Endodermal cell (in vitro differentiated cells): ENCODE measurements around the gene THOP1. TPM values are rescaled to one million over a fixed set of nuclear protein-coding genes. Genes with fewer than 3 reads are reported as not detected.

Experiments used
- DNase-seq: peaks from one replicate; pipeline ENCODE4 v3.0.0-alpha.2; 2017
- H3K27ac ChIP-seq: 2 replicates; pipeline ENCODE4 v1.5.1; 2013; ENCODE audit warnings: mild to moderate bottlenecking, low read depth, low read length, moderate library complexity
- H3K27me3 ChIP-seq: 2 replicates; pipeline ENCODE4 v1.6.1; 2013; ENCODE audit warnings: mild to moderate bottlenecking, low read length, moderate library complexity; ENCODE audit not compliant: insufficient read depth, control insufficient read depth, poor library complexity, severe bottlenecking
- H3K36me3 ChIP-seq: 2 replicates; pipeline ENCODE4 v1.7.0; 2013; ENCODE audit warnings: mild to moderate bottlenecking, low read length, moderate library complexity; ENCODE audit not compliant: control insufficient read depth, insufficient read depth
- H3K4me1 ChIP-seq: one replicate; pipeline ENCODE4 v1.7.0; 2013; ENCODE audit warnings: low read length; ENCODE audit not compliant: control insufficient read depth, insufficient read depth
- H3K4me3 ChIP-seq: 2 replicates; pipeline ENCODE4 v1.5.1; 2013; ENCODE audit warnings: mild to moderate bottlenecking, low read length, moderate library complexity
- H3K9ac ChIP-seq: 2 replicates; pipeline ENCODE4 v1.6.1; 2013; ENCODE audit warnings: mild to moderate bottlenecking, low read length, moderate library complexity; ENCODE audit not compliant: poor library complexity, severe bottlenecking; ENCODE audit errors: extremely low read depth
- H3K9me3 ChIP-seq: 2 replicates; pipeline ENCODE4 v1.6.1; 2013; ENCODE audit warnings: mild to moderate bottlenecking, low read length, moderate library complexity; ENCODE audit not compliant: control insufficient read depth
- H3K27ac Mint-ChIP-seq: 2 replicates; pipeline ENCODE4 v1.8.0; 2020; ENCODE audit warnings: mixed read lengths
- H3K27me3 Mint-ChIP-seq: 2 replicates; pipeline ENCODE4 v1.8.0; 2021; ENCODE audit warnings: mild to moderate bottlenecking, mixed read lengths; ENCODE audit not compliant: insufficient read depth
- H3K36me3 Mint-ChIP-seq: 2 replicates; pipeline ENCODE4 v1.8.0; 2020; ENCODE audit warnings: low read depth, mixed read lengths
- H3K4me1 Mint-ChIP-seq: 2 replicates; pipeline ENCODE4 v1.8.0; 2020; ENCODE audit warnings: mixed read lengths
- H3K4me3 Mint-ChIP-seq: 2 replicates; pipeline ENCODE4 v1.8.0; 2020; ENCODE audit warnings: mild to moderate bottlenecking, moderate library complexity, mixed read lengths
- H3K9me3 Mint-ChIP-seq: 2 replicates; pipeline ENCODE4 v1.8.0; 2020; ENCODE audit warnings: mild to moderate bottlenecking, mixed read lengths
- WGBS, 2 experiments: methylation state at CpG; one replicate each; pipeline versions ENCODE4 v1.1.5 to v1.1.7; 2013; ENCODE audit warnings: missing lambda C conversion rate in 2 of 2, mixed read lengths in 1 of 2; ENCODE audit not compliant: insufficient coverage in 1 of 2, insufficient read length in 1 of 2; 5-methylcytosine and 5-hydroxymethylcytosine counted together
- total RNA-seq, 2 donors: library from RNA; stranded (reverse); fragmentation: NEBNext Ultra II Directional in 1 of 2; extraction: Animal tissue kit (Norgen Biotek cat#: 25700) in 1 of 2; gene quantifications; 2 replicates in 1 of 2; 3 replicates in 1 of 2; pipeline ENCODE4 v1.2.1, GENCODE V29; 2021
- TF ChIP-seq, protein P1 (sequence below): fragments of 200-600 bp; sonication (generic); conservative IDR thresholded peaks from 2 replicates; pipeline ENCODE4 v1.5.0; 2021; ENCODE audit warnings: antibody characterized with exemption, mild to moderate bottlenecking

THOP1 gene
- total RNA-seq, 2 donors from 2014 or later, result 130 to 170 TPM

GRCh38 chr19:2755811-2756210 lies 29.5 kb upstream of the THOP1 start:
- Histone ChIP-seq H3K27me3 (no peaks in the 10 kb centered on the region), H3K9me3 (no peaks in the 10 kb centered on the region), H3K9ac (no peak overlapping the region), H3K4me3 (no peak overlapping the region), H3K36me3 (peaks cover 48% of the 10 kb centered on the region), H3K4me1 (no peaks in the 10 kb centered on the region), H3K27ac (no peak overlapping the region)
- WGBS, 2 experiments, result 96 to 98% methylated on average over 6 to 13 of the region's 16 CpGs
- no peaks in the 10 kb centered on the region for H3K4me1 Mint-ChIP-seq
- peaks cover 48% of the 10 kb centered on the region for H3K36me3 Mint-ChIP-seq
- DNase-seq, result no peak
- no peaks in the 10 kb centered on the region for H3K27me3 Mint-ChIP-seq
- H3K27ac Mint-ChIP-seq, result no peak overlapping the region
- TF ChIP-seq, protein P1, sequence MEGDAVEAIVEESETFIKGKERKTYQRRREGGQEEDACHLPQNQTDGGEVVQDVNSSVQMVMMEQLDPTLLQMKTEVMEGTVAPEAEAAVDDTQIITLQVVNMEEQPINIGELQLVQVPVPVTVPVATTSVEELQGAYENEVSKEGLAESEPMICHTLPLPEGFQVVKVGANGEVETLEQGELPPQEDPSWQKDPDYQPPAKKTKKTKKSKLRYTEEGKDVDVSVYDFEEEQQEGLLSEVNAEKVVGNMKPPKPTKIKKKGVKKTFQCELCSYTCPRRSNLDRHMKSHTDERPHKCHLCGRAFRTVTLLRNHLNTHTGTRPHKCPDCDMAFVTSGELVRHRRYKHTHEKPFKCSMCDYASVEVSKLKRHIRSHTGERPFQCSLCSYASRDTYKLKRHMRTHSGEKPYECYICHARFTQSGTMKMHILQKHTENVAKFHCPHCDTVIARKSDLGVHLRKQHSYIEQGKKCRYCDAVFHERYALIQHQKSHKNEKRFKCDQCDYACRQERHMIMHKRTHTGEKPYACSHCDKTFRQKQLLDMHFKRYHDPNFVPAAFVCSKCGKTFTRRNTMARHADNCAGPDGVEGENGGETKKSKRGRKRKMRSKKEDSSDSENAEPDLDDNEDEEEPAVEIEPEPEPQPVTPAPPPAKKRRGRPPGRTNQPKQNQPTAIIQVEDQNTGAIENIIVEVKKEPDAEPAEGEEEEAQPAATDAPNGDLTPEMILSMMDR, result no peak
- no peaks in the 10 kb centered on the region for H3K9me3 Mint-ChIP-seq
- no peak overlapping the region for H3K4me3 Mint-ChIP-seq

DNA sequence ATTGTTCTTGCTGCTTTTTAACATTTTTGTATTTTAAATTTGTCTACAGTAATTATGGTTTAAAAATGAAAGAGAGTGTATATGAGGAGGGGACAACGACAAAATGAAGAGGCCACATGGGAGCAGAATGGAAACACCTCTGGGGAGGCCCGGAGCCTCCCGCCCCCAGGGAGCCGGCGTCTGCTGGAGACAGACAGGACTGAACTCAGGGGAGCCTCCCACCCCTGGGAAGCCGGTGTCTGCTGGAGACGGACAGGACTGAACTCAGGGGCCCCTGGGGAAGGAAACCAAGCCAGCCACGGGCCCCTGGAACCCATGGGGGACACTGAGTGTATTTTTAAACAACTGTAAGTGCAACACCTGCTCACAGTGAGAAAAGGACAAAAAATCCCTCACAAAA lies 28.8 kb upstream of the THOP1 start:
- Histone ChIP-seq H3K27me3 (no peaks in the 10 kb centered on the region), H3K9ac (no peak overlapping the region), H3K9me3 (no peaks in the 10 kb centered on the region), H3K4me3 (no peak overlapping the region), H3K27ac (no peak overlapping the region), H3K36me3 (peaks cover 50% of the 10 kb centered on the region), H3K4me1 (no peaks in the 10 kb centered on the region)
- no peaks in the 10 kb centered on the region for H3K4me1 Mint-ChIP-seq
- H3K9me3 Mint-ChIP-seq, result no peaks in the 10 kb centered on the region
- no peaks in the 10 kb centered on the region for H3K27me3 Mint-ChIP-seq
- H3K36me3 Mint-ChIP-seq, result peaks cover 52% of the 10 kb centered on the region
- no peak overlapping the region for H3K27ac Mint-ChIP-seq
- no peak for DNase-seq
- TF ChIP-seq, protein P1, result no peak
- WGBS, 2 experiments, result 91 to 94% methylated on average over 6 to 8 of the region's 8 CpGs
- no peak overlapping the region for H3K4me3 Mint-ChIP-seq

DNA sequence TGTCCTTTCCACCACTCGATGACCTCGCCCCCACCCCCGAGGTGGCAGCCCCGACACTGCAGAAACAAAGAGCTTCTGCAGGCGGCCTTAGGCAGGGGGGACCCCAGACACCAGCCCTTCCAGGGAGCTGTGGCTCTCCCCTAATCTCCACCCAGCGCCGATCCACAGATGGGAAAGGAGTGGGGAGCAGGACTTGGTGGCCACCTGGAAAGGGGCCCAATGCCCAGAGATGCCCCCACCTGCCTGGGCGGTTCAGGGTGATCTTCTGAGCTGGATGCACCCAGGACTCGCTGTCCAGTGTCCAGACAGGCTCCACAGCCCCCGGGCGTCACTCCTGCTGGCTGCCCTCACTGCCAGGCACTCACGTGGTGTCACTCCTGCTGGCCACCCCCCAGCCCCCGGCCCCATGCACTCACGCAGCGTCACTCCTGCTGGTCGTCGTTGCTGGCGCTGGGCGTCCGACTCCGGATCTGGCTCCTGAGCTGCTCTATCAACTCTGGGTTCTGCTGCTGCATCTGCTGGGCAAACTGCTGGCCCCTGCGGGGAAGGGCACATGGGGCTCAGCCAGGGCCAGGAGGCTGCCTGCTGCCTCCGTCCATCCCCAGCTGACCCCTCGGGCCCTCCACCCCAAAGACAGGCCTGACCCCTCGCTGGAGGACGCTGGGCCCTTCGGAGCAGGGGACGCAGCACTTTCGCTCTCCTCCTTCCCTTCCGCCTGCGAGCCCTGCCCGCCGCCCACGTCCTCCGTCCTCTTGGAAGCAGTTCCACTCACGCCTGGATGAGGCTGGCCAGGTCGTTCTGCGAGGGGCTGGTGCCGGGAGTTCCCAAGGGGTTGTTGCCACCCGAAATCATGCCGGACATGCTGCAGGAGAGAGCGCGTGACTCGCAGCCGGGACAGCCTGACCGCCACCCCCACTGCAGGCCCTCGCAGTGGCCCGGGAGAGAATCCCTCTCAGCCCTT lies 28.1 kb upstream of the THOP1 start:
- H3K4me3 ChIP-seq, result no peak overlapping the region
- no peak overlapping the region for H3K4me3 Mint-ChIP-seq
- H3K9ac ChIP-seq, result no peak overlapping the region
- no peaks in the 10 kb centered on the region for H3K9me3 Mint-ChIP-seq
- WGBS, 2 experiments, result 95 to 96% methylated on average over 43 to 48 of the region's 48 CpGs
- H3K4me1 Mint-ChIP-seq, result no peaks in the 10 kb centered on the region
- no peaks in the 10 kb centered on the region for H3K27me3 ChIP-seq
- TF ChIP-seq, protein P1, result no peak
- no peaks in the 10 kb centered on the region for H3K9me3 ChIP-seq
- H3K27ac Mint-ChIP-seq, result no peak overlapping the region
- H3K36me3 ChIP-seq, result peaks cover 50% of the 10 kb centered on the region
- H3K4me1 ChIP-seq, result no peaks in the 10 kb centered on the region
- H3K27ac ChIP-seq, result no peak overlapping the region
- DNase-seq, result no peak
- H3K27me3 Mint-ChIP-seq, result no peaks in the 10 kb centered on the region
- peaks cover 57% of the 10 kb centered on the region for H3K36me3 Mint-ChIP-seq
